Measurements from ENCODE around the gene LRRC56.

GRCh38 chr11:506995-507726, 30.2 kb upstream of the LRRC56 start, which contains the start of gene RNH1:
- TF ChIP-seq POLR2A (IDR thresholded peaks at IDR 0.05) = peak in 1 of 2 donors; percentile 41
- TF ChIP-seq CTCF (IDR thresholded peaks at IDR 0.05) = no peak

Data from heart left ventricle (tissue), 13 donors.